Lung (tissue), 12 donors: ENCODE data around the gene GLOD4. TPM values are rescaled to one million over a fixed set of nuclear protein-coding genes. Genes with fewer than 3 reads are reported as not detected.

Experiments
- ATAC-seq: fragments of 200-7000 bp; cut with Tn5 transposase; one replicate; pipeline ENCODE4 v1.9.1; 2020; ENCODE audit warnings: moderate number of reproducible peaks; ENCODE audit not compliant: insufficient read depth, low FRiP score
- DNase-seq, 3 donors: peaks; one replicate each; pipeline ENCODE4 v3.0.0-alpha.2; 2013 to 2017
- H3K27ac ChIP-seq, 2 donors: one replicate each; pipeline ENCODE4 v1.5.1; 2013; ENCODE audit warnings: mild to moderate bottlenecking in 2 of 2, moderate library complexity in 2 of 2, control low read depth in 1 of 2, inconsistent platforms in 1 of 2, low read depth in 1 of 2, low read length in 1 of 2
- H3K27me3 ChIP-seq, 3 donors: one replicate each; pipeline ENCODE4 v1.5.1; 2013; ENCODE audit warnings: low read length in 2 of 3; ENCODE audit not compliant: control insufficient read depth in 3 of 3, insufficient read depth in 3 of 3
- H3K36me3 ChIP-seq, 4 donors: one replicate each; pipeline ENCODE4 v1.5.1; 2013; ENCODE audit warnings: low read length in 4 of 4, mild to moderate bottlenecking in 1 of 4, moderate library complexity in 1 of 4; ENCODE audit not compliant: control insufficient read depth in 4 of 4, insufficient read depth in 4 of 4
- H3K4me1 ChIP-seq, 5 donors: one replicate each; pipeline ENCODE4 v1.5.1; 2013; ENCODE audit warnings: low read length in 5 of 5, mild to moderate bottlenecking in 2 of 5, moderate library complexity in 1 of 5; ENCODE audit not compliant: control insufficient read depth in 5 of 5, insufficient read depth in 5 of 5
- H3K4me3 ChIP-seq: one replicate; pipeline ENCODE4 v1.5.1; 2013; ENCODE audit warnings: mild to moderate bottlenecking, control low read depth, moderate library complexity
- H3K9ac ChIP-seq, 2 donors: one replicate each; pipeline ENCODE4 v1.5.1; 2013; ENCODE audit warnings: low read length in 2 of 2, control low read depth in 1 of 2; ENCODE audit not compliant: insufficient read depth in 1 of 2
- H3K9me3 ChIP-seq, 4 donors: one replicate each; pipeline ENCODE4 v1.5.1; 2013; ENCODE audit warnings: low read length in 3 of 4, mild to moderate bottlenecking in 1 of 4, moderate library complexity in 1 of 4; ENCODE audit not compliant: control insufficient read depth in 4 of 4, insufficient read depth in 3 of 4
- WGBS, 2 donors: extraction: QIAGEN DNeasy Blood & Tissue Kit; methylation state at CpG; one replicate each; pipeline ENCODE4 v1.1.7; 2013; 5-methylcytosine and 5-hydroxymethylcytosine counted together
- polyA plus RNA-seq, 2 donors: library from polyadenylated mRNA; stranded (reverse); fragments of 200-250 nt; gene quantifications; one replicate each; pipeline ENCODE4 v1.2.1, GENCODE V29; 2013
- total RNA-seq, 2 donors: library from RNA; depleted of rRNA in 1 of 2; stranded (reverse); fragments of >200 nt in 1 of 2; gene quantifications; one replicate each; pipeline ENCODE4 v1.2.1, GENCODE V29; 2014 to 2021
- TF ChIP-seq, protein P1 (sequence below): IDR thresholded peaks from 2 replicates; pipeline ENCODE4 v1.5.1; 2012; ENCODE audit warnings: mild to moderate bottlenecking; ENCODE audit errors: control extremely low read depth, extremely low read depth
- donor health status: control.
- donor health status: control.
- donor health status: Bipolar disorder and iron deficiency.
- donor health status: healthy.
- donor health status: DM: yes; HTN: yes; CAD: no.

GLOD4 gene
- total and polyA plus RNA-seq, 4 donors: 31.9 to 60.3 (median 38.4) TPM

DNA sequence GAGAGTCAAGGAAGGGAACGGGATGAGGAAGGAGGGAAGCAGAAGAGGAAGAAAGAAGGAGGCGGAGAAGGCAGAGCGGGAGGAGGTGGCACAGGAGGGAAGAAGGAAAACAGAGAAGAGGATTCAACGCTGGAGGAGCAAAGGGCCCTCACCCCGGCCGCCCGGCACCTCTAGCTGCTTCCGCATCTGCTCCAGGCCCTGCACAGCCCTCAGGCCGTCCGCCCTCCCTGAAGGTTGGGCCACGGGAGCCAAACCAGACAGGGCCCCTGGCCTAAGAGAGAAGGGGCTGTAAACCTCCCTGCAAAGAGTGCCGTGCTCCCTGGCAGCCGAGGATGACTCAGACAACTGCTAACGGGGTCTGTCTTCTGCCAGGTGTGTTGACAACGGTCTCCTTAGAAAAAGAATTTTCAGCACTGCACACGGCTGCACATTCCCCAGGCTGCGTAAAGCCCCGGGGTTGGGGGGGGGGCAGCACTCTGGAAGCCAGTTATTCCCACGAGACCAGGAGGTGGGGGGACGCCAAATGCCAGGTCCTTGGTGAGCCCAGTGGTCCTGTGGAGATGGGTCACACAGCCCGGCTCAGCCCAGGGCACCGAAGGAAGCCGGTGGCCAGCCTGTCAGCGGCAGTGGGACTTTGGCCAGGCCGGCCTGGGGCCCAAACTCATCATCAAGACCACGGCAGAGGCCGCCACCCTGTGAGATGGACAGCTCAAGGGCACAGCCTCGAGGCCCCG is 29.1 kb upstream of the GLOD4 start:
- no peak overlapping the region for H3K4me3 ChIP-seq
- no peaks in the 10 kb centered on the region for H3K4me1 ChIP-seq
- no peaks in the 10 kb centered on the region for H3K9me3 ChIP-seq
- H3K9ac ChIP-seq: no peak overlapping the region
- WGBS, 2 donors: 86 to 87% methylated on average over 29 of the region's 29 CpGs
- no peak for ATAC-seq
- TF ChIP-seq, protein P1, sequence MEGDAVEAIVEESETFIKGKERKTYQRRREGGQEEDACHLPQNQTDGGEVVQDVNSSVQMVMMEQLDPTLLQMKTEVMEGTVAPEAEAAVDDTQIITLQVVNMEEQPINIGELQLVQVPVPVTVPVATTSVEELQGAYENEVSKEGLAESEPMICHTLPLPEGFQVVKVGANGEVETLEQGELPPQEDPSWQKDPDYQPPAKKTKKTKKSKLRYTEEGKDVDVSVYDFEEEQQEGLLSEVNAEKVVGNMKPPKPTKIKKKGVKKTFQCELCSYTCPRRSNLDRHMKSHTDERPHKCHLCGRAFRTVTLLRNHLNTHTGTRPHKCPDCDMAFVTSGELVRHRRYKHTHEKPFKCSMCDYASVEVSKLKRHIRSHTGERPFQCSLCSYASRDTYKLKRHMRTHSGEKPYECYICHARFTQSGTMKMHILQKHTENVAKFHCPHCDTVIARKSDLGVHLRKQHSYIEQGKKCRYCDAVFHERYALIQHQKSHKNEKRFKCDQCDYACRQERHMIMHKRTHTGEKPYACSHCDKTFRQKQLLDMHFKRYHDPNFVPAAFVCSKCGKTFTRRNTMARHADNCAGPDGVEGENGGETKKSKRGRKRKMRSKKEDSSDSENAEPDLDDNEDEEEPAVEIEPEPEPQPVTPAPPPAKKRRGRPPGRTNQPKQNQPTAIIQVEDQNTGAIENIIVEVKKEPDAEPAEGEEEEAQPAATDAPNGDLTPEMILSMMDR: no peak
- DNase-seq: no peak
- no peak overlapping the region for H3K27ac ChIP-seq
- peaks cover 0 to 8% (median 6%) of the 10 kb centered on the region in 4 donors for H3K36me3 ChIP-seq
- no peaks in the 10 kb centered on the region for H3K27me3 ChIP-seq

DNA sequence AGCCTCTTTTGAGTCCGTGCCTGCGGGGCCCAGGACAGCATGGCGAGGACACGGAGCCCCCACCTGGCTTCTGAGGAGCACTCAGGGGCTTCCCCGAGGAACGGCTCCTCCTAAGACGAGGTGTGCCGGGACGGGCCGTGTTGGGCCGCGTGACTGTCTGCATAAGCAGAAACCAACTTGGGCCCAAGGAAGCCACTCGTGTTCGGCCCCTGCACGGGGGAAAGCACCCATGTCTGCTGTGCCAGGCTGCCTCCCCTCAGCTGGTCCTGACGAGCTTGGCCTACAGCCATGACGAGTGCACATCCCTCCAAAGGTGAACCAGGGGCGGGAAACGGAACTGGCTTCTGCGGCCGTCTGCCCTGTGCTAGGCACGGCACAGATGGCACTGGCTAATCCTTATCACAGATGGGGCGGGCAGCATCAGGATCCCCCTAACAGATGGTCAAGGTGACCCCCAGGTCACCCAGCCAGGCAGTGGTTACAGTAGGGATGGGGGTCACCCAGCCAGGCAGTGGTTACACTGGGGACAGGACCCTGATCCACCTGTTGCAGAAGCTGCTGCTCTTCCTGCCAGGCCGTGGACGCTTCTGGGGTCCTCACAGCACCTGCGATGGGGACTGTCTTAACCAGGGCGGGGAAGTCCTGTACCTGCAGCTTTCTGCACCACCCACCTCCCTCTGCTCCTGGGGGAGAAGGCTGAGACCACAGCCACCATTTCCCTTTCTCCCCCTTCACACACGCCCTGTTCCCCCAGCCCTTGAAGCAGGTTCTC is 25.6 kb upstream of the GLOD4 start:
- Histone ChIP-seq H3K9ac (no peak overlapping the region), H3K27ac (no peak overlapping the region), H3K4me1 (no peaks in the 10 kb centered on the region), H3K9me3 (no peaks in the 10 kb centered on the region), H3K36me3 (peaks cover 0 to 18% (median 3%) of the 10 kb centered on the region in 4 donors), H3K4me3 (no peak overlapping the region), H3K27me3 (no peaks in the 10 kb centered on the region)
- DNase-seq: no peak
- TF ChIP-seq, protein P1: no peak
- WGBS, 2 donors: 91 to 95% methylated on average over 28 of the region's 28 CpGs
- ATAC-seq: no peak

DNA sequence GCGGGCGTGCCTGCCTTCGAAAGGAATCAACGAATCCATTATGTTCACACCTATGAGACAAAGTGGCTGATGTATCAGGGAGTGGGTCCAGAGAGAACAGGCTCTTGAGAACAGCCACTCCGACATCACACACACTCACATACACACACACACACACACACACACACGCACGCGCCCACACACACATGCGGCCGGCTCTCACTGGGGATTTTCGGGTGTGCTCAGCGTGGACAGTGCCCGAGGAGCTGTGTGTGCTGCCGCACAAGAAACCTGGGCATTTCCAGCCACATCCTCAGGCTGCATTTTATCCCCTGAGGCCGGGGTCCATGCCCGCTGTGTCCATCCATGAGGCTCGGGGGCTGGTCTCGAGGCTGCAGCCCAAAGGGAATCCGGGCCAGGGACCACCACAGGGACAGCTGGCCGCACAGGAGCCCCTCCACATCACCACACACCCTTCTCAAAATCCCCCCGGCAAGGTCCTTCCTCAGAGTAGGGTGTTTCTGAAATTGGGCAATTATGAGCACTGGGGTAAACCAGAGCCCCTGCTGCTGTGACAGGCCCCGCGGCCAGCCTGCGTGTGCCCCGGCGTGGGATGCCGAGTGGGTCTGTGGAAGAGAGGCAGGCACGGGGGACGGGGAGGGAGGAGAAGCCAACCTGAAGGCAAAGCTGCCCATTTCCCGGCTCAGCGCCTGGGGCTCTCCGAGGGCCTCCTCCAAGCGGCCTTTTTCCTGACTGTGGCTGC is 24.9 kb upstream of the GLOD4 start:
- Histone ChIP-seq H3K27me3 (no peaks in the 10 kb centered on the region), H3K27ac (no peak overlapping the region), H3K36me3 (peaks cover 0 to 25% (median 1%) of the 10 kb centered on the region in 4 donors), H3K9ac (no peak overlapping the region), H3K4me3 (no peak overlapping the region), H3K9me3 (no peaks in the 10 kb centered on the region), H3K4me1 (no peaks in the 10 kb centered on the region)
- 87 to 91% methylated on average over 33 of the region's 33 CpGs for WGBS, 2 donors
- no peak for DNase-seq
- no peak for ATAC-seq
- TF ChIP-seq, protein P1: no peak
